Dendritic cell treated with granulocyte-macrophage colony-stimulating factor and Interleukin-4, amounts not matched to agents 40 ng/mL and 50 ng/mL, for 4 days (primary cell): ENCODE results near the gene PCDHA5.
"Not testable (repeated sequence)": the region's sequence is repeated elsewhere in the genome, so short reads cannot be mapped to it uniquely, and the experiment has no call there.

Source experiments
- H3K27ac Mint-ChIP-seq: one replicate; pipeline ENCODE4 v1.8.0; 2022; ENCODE audit warnings: mild to moderate bottlenecking, mixed read lengths
- H3K27me3 Mint-ChIP-seq: one replicate; pipeline ENCODE4 v1.8.0; 2022; ENCODE audit warnings: mild to moderate bottlenecking, mixed read lengths
- H3K36me3 Mint-ChIP-seq: one replicate; pipeline ENCODE4 v1.8.0; 2022; ENCODE audit warnings: low read depth, mixed read lengths
- H3K4me1 Mint-ChIP-seq: one replicate; pipeline ENCODE4 v1.8.0; 2022; ENCODE audit warnings: low read depth, mixed read lengths
- H3K4me3 Mint-ChIP-seq: one replicate; pipeline ENCODE4 v1.8.0; 2022; ENCODE audit warnings: mild to moderate bottlenecking, moderate library complexity, mixed read lengths
- H3K9me3 Mint-ChIP-seq: one replicate; pipeline ENCODE4 v1.8.0; 2022; ENCODE audit warnings: mixed read lengths
- intact Hi-C: fragments of 100-400 bp; cut with micrococcal nuclease; formaldehyde crosslinking; loops from one replicate; pipeline ENCODE4 v1.15.0; 2022

PCDHA5 gene

DNA sequence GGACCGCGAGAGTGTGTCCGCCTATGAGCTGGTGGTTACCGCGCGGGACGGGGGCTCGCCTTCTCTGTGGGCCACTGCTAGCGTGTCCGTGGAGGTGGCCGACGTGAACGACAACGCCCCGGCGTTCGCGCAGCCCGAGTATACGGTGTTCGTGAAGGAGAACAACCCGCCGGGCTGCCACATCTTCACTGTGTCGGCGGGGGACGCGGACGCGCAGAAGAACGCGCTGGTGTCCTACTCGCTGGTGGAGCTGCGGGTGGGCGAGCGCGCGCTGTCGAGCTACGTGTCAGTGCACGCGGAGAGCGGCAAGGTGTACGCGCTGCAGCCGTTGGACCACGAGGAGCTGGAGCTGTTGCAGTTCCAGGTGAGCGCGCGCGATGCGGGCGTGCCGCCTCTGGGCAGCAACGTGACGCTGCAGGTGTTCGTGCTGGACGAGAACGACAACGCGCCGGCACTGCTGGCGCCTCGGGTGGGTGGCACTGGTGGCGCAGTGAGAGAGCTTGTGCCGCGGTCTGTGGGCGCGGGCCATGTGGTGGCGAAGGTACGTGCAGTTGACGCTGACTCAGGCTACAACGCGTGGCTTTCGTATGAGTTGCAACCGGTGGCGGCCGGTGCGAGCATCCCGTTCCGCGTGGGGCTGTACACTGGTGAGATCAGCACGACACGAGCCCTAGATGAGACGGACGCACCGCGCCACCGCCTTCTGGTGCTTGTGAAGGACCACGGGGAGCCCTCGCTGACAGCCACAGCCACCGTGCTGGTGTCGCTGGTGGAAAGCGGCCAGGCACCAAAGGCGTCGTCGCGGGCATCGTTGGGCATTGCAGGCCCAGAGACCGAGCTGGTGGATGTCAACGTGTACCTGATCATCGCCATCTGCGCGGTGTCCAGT, 14.5 kb downstream of the PCDHA5 start:
- intact Hi-C loops = no loop called here
- Mint-ChIP-seq H3K9me3 (peaks cover 54% of the 10 kb centered on the region), H3K4me1 (no peaks in the 10 kb centered on the region), H3K27me3 (peaks cover 18% of the 10 kb centered on the region), H3K4me3 (no peak overlapping the region), H3K27ac (no peak overlapping the region), H3K36me3 (no peaks in the 10 kb centered on the region)

- H3K36me3 Mint-ChIP-seq = no peaks in the 10 kb centered on the region
- H3K4me1 Mint-ChIP-seq = no peaks in the 10 kb centered on the region
- intact Hi-C loops = no loop called here
- H3K27me3 Mint-ChIP-seq = peaks cover 8% of the 10 kb centered on the region
- no peak within 1 kb of the TSS for H3K4me3 Mint-ChIP-seq
- H3K27ac Mint-ChIP-seq = no peak within 1 kb of the TSS
- peaks cover 39% of the 10 kb centered on the region for H3K9me3 Mint-ChIP-seq
Observed at GRCh38 chr5:140840978-140841962, 19.9 kb downstream of the PCDHA5 start, which contains the start of gene PCDHA8. TSS of gene PCDHA8 (plus strand) at chr5:140841187. CDS start at chr5:140841322, 135 bp downstream.

- Mint-ChIP-seq H3K4me3 (no peak overlapping the region), H3K36me3 (no peaks in the 10 kb centered on the region), H3K4me1 (no peaks in the 10 kb centered on the region), H3K27ac (no peak overlapping the region), H3K9me3 (peaks cover 50% of the 10 kb centered on the region), H3K27me3 (peaks cover 16% of the 10 kb centered on the region)
- intact Hi-C loops = no loop called here
Observed at GRCh38 chr5:140842798-140843733, 21.7 kb downstream of the PCDHA5 start.

GRCh38 chr5:140848139-140849102, 27.0 kb downstream of the PCDHA5 start, which contains the start of gene PCDHA9:
TSS of gene PCDHA9 (plus strand) at chr5:140848382. CDS start at chr5:140848496, 114 bp downstream.
- intact Hi-C loops, H3K27ac Mint-ChIP-seq, H3K36me3 Mint-ChIP-seq, H3K4me3 Mint-ChIP-seq, H3K4me1 Mint-ChIP-seq: not testable (repeated sequence)
- peaks cover 30% of the 10 kb centered on the region for H3K9me3 Mint-ChIP-seq
- peaks cover 15% of the 10 kb centered on the region for H3K27me3 Mint-ChIP-seq

DNA sequence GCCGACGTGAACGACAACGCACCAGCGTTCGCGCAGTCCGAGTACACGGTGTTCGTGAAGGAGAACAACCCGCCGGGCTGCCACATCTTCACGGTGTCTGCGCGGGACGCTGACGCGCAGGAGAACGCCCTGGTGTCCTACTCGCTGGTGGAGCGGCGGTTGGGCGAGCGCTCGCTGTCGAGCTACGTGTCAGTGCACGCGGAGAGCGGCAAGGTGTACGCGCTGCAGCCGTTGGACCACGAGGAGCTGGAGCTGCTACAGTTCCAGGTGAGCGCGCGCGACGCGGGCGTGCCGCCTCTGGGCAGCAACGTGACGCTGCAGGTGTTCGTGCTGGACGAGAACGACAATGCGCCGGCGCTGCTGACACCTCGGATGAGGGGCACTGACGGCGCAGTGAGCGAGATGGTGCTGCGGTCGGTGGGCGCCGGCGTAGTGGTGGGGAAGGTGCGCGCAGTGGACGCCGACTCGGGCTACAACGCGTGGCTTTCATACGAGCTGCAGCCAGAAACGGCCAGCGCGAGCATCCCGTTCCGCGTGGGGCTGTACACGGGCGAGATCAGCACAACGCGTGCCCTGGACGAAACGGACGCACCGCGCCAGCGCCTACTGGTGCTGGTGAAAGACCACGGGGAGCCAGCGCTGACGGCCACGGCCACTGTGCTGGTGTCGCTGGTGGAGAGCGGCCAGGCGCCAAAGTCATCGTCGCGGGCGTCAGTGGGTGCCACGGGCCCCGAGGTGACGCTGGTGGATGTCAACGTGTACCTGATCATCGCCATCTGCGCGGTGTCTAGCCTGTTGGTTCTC, 28.6 kb downstream of the PCDHA5 start:
- H3K27me3 Mint-ChIP-seq = peaks cover 15% of the 10 kb centered on the region
- H3K9me3 Mint-ChIP-seq = peaks cover 30% of the 10 kb centered on the region
- H3K36me3 Mint-ChIP-seq, H3K4me3 Mint-ChIP-seq, H3K27ac Mint-ChIP-seq, intact Hi-C loops, H3K4me1 Mint-ChIP-seq: not testable (repeated sequence)

DNA sequence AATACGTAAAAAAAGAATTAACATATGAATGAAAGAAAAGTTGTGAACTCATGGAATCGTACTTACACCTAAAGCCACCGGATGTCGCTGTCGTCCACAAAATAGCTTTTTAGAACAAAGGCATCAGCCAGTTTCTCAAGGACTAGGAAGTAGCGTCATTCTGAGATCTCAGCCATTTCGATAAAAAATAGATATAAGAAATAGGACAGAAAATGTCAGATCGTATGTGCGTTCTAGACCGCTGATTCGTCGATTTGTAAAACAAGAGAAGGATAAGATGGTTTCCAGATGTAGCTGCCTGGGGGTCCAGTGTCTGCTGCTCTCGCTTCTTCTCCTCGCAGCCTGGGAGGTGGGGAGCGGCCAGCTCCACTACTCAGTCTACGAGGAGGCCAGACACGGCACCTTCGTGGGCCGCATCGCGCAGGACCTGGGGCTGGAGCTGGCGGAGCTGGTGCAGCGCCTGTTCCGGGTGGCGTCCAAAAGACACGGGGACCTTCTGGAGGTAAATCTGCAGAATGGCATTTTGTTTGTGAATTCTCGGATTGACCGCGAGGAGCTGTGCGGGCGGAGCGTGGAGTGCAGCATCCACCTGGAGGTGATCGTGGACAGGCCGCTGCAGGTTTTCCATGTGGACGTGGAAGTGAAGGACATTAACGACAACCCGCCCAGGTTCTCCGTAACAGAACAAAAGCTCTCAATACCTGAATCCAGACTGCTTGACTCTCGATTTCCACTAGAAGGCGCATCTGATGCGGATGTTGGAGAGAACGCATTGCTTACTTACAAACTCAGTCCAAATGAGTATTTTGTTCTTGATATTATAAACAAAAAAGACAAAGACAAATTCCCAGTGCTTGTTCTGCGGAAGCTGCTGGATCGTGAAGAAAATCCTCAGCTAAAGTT, 34.6 kb downstream of the PCDHA5 start, which contains the start of gene PCDHA10:
TSS of gene PCDHA10 (plus strand) at position 126 of the 903 bp plus-strand sequence. CDS start at position 278, 152 bp downstream.
- peaks cover 41% of the 10 kb centered on the region for H3K9me3 Mint-ChIP-seq
- peaks cover 22% of the 10 kb centered on the region for H3K27me3 Mint-ChIP-seq
- H3K27ac Mint-ChIP-seq = no peak within 1 kb of the TSS
- no peak within 1 kb of the TSS for H3K4me3 Mint-ChIP-seq
- no peaks in the 10 kb centered on the region for H3K4me1 Mint-ChIP-seq
- intact Hi-C loops = no loop called here
- no peaks in the 10 kb centered on the region for H3K36me3 Mint-ChIP-seq

DNA sequence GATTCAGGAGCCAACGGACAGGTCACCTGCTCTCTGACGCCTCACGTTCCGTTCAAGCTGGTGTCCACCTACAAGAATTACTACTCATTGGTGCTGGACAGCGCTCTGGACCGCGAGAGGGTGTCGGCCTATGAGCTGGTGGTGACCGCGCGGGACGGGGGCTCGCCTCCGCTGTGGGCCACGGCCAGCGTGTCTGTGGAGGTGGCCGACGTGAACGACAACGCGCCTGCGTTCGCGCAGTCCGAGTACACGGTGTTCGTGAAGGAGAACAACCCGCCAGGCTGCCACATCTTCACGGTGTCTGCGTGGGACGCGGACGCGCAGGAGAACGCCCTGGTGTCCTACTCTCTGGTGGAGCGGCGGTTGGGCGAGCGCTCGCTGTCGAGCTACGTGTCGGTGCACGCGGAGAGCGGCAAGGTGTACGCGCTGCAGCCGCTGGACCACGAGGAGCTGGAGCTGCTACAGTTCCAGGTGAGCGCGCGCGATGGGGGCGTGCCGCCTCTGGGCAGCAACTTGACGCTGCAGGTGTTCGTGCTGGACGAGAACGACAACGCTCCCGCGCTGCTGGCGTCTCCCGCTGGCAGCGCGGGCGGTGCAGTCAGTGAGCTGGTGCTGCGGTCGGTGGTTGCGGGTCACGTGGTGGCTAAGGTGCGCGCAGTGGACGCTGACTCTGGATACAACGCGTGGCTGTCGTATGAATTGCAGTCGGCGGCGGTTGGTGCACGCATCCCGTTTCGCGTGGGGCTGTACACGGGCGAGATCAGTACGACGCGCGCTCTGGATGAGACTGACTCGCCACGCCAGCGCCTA, 36.0 kb downstream of the PCDHA5 start:
- H3K36me3 Mint-ChIP-seq = no peaks in the 10 kb centered on the region
- H3K4me1 Mint-ChIP-seq = no peaks in the 10 kb centered on the region
- peaks cover 24% of the 10 kb centered on the region for H3K27me3 Mint-ChIP-seq
- no peak overlapping the region for H3K4me3 Mint-ChIP-seq
- intact Hi-C loops = no loop called here
- H3K9me3 Mint-ChIP-seq = peaks cover 54% of the 10 kb centered on the region
- no peak overlapping the region for H3K27ac Mint-ChIP-seq

DNA sequence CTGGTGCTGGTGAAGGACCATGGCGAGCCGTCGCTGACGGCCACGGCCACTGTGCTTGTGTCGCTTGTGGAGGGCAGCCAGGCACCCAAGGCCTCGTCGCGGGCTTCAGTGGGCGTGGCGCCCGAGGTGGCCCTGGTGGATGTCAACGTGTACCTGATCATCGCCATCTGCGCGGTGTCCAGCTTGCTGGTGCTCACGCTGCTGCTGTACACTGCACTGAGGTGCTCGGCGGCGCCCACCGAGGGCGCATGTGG, 36.5 kb downstream of the PCDHA5 start:
- intact Hi-C loops = no loop called here
- H3K9me3 Mint-ChIP-seq = peaks cover 60% of the 10 kb centered on the region
- H3K4me3 Mint-ChIP-seq = no peak overlapping the region
- H3K27me3 Mint-ChIP-seq = peaks cover 27% of the 10 kb centered on the region
- H3K36me3 Mint-ChIP-seq = no peaks in the 10 kb centered on the region
- H3K4me1 Mint-ChIP-seq = no peaks in the 10 kb centered on the region
- no peak overlapping the region for H3K27ac Mint-ChIP-seq

DNA sequence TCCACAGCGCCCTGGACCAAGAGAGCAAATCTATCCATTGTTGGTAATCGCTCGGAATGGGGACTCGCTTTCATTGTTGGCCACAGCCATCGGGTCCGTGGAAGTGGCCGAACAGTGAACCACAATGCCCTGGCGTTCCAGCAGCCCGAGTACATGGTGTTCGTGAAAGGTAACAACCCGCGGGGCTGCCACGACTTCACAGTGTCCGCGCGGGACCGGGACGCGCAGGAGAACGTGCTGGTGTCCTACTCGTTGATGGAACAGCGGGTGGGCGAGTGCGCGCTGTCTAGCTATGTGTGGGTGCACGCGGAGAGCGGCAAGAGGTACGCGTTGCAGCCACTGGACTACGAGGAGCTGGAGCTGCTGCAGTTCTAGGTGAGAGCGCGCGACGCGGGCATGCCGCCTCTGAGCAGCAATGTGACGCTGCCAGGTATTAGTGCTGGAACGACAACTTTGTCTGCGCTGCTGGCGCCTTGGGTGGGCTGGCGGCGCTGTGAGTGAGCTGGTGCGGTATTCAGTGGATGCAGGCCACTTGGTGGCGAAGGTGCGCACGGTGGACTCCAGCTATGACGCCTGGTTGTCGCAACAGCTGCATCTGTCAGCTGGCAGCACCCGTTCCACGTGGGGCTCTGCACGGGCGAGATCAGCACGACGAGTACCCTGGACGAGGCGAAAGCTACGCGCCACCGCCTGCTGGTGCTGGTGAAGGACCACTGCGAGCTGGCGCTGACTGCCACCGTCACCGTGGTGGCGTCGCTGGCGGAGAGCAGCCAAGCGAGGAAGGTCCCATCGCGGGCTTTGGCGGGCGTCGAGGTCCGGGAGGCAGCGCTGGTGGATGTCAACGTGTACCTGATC, 41.3 kb downstream of the PCDHA5 start:
- Mint-ChIP-seq H3K4me3 (no peak overlapping the region), H3K27ac (no peak overlapping the region), H3K4me1 (no peaks in the 10 kb centered on the region), H3K9me3 (peaks cover 42% of the 10 kb centered on the region), H3K27me3 (peaks cover 8% of the 10 kb centered on the region), H3K36me3 (no peaks in the 10 kb centered on the region)
- intact Hi-C loops = no loop called here
